Stimulated activated CD8-positive, alpha-beta memory T cell treated with anti-CD3 and anti-CD28 coated beads, Interleukin-15, amount 100 ng/mL, for 48 hours (primary cell): ENCODE data around the gene RTN4RL1.

Experiments used
- DNase-seq, 2 donors: peaks; one replicate each; pipeline ENCODE4 v3.0.0-alpha.2; 2020; ENCODE audit warnings: low read depth in 2 of 2

Gene RTN4RL1

GRCh38 chr17:2025220-2025621 lies at the start of gene RTN4RL1:
Gene RTN4RL1, minus strand, starts transcription at chr17:2025334. Its CDS starts 469 bp downstream, at chr17:2024865.
- DNase-seq = peak in 1 of 2 donors; percentile 30

- no peak for DNase-seq
Measured at GRCh38 chr17:2074919-2075318, 49.8 kb upstream of the RTN4RL1 start.

- no peak for DNase-seq
Measured at GRCh38 chr17:2071455-2072281, 46.5 kb upstream of the RTN4RL1 start.

- no peak for DNase-seq
Measured at GRCh38 chr17:2071024-2071385, 45.9 kb upstream of the RTN4RL1 start.

- peak; percentile 75 to 77 for DNase-seq
Measured at GRCh38 chr17:2070241-2071023, 45.3 kb upstream of the RTN4RL1 start.

GRCh38 chr17:2068519-2069051 lies 43.5 kb upstream of the RTN4RL1 start:
- peak in 1 of 2 donors; percentile 46 for DNase-seq

GRCh38 chr17:2068031-2068518 lies 42.9 kb upstream of the RTN4RL1 start:
- DNase-seq = no peak

- no peak for DNase-seq
Measured at GRCh38 chr17:2067608-2068024, 42.5 kb upstream of the RTN4RL1 start.

GRCh38 chr17:2067048-2067561 lies 42.0 kb upstream of the RTN4RL1 start:
- DNase-seq = no peak

GRCh38 chr17:2065949-2066400 lies 40.8 kb upstream of the RTN4RL1 start:
- DNase-seq = no peak

GRCh38 chr17:2064980-2065785 lies 40.0 kb upstream of the RTN4RL1 start:
- DNase-seq = peak in 1 of 2 donors; percentile 62

GRCh38 chr17:2064520-2064971 lies 39.4 kb upstream of the RTN4RL1 start:
- no peak for DNase-seq

- DNase-seq = no peak
Measured at GRCh38 chr17:2064147-2064489, 39.0 kb upstream of the RTN4RL1 start.

- DNase-seq = no peak
Measured at GRCh38 chr17:2063261-2064146, 38.4 kb upstream of the RTN4RL1 start.

GRCh38 chr17:2062571-2063183 lies 37.5 kb upstream of the RTN4RL1 start:
- no peak for DNase-seq

GRCh38 chr17:2061441-2061958 lies 36.4 kb upstream of the RTN4RL1 start:
- no peak for DNase-seq

GRCh38 chr17:2060681-2061440 lies 35.7 kb upstream of the RTN4RL1 start:
- no peak for DNase-seq

- no peak for DNase-seq
Measured at GRCh38 chr17:2060385-2060658, 35.2 kb upstream of the RTN4RL1 start.
